ENCODE measurements around the gene PPP1R9A.

PPP1R9A gene

GRCh38 chr7:95045236-95045923 lies 138.0 kb downstream of the PPP1R9A start:
- DNase-seq = no peak

- no peak for DNase-seq
Measured at GRCh38 chr7:95046494-95047240, 139.3 kb downstream of the PPP1R9A start.

- no peak for DNase-seq
Measured at GRCh38 chr7:95047291-95047690, 139.9 kb downstream of the PPP1R9A start.

GRCh38 chr7:95052566-95053094 lies 145.2 kb downstream of the PPP1R9A start:
- DNase-seq = no peak

- no peak for DNase-seq
Measured at GRCh38 chr7:95054386-95054785, 147.0 kb downstream of the PPP1R9A start.

- DNase-seq = no peak
Measured at GRCh38 chr7:95055295-95055694, 147.9 kb downstream of the PPP1R9A start.

GRCh38 chr7:95056107-95056739 lies 148.8 kb downstream of the PPP1R9A start:
- no peak for DNase-seq

- DNase-seq = no peak
Measured at GRCh38 chr7:95056901-95057300, 149.5 kb downstream of the PPP1R9A start.

- DNase-seq = no peak
Measured at GRCh38 chr7:95059842-95060313, 152.5 kb downstream of the PPP1R9A start.

- DNase-seq = no peak
Measured at GRCh38 chr7:95062901-95063300, 155.5 kb downstream of the PPP1R9A start.

- no peak for DNase-seq
Measured at GRCh38 chr7:95066737-95067530, 159.5 kb downstream of the PPP1R9A start.

GRCh38 chr7:95088536-95089215 lies 181.3 kb downstream of the PPP1R9A start:
- no peak for DNase-seq

- DNase-seq = no peak
Measured at GRCh38 chr7:95089414-95090315, 182.3 kb downstream of the PPP1R9A start.

- DNase-seq = no peak
Measured at GRCh38 chr7:95092324-95092723, 184.9 kb downstream of the PPP1R9A start.

- no peak for DNase-seq
Measured at GRCh38 chr7:95095259-95095965, 188.0 kb downstream of the PPP1R9A start.

GRCh38 chr7:95095966-95096540 lies 188.7 kb downstream of the PPP1R9A start:
- DNase-seq = no peak

GRCh38 chr7:95097291-95097690 lies 189.9 kb downstream of the PPP1R9A start:
- DNase-seq = no peak

GRCh38 chr7:95097851-95098250 lies 190.5 kb downstream of the PPP1R9A start:
- no peak for DNase-seq

- no peak for DNase-seq
Measured at GRCh38 chr7:95099106-95099505, 191.7 kb downstream of the PPP1R9A start.

GRCh38 chr7:95101422-95101821 lies 194.0 kb downstream of the PPP1R9A start:
- DNase-seq = no peak

All from stimulated activated CD4-positive, alpha-beta T cell treated with anti-CD3 and anti-CD28 coated beads, Interleukin-12 subunit alpha, Interleukin-12 subunit beta, amount 100 ng/mL, for 4 hours (primary cell).